Measurements from ENCODE around the gene RPL26. TPM values are rescaled to one million over a fixed set of nuclear protein-coding genes. Genes with fewer than 3 reads are reported as not detected.
A peak's percentile ranks its signal among the peaks of the same experiment; 100 is the strongest.

Gene RPL26
- total RNA-seq, 6 experiments from 2014 or later, result 1,301 to 1,432 (median 1,370) TPM

DNA sequence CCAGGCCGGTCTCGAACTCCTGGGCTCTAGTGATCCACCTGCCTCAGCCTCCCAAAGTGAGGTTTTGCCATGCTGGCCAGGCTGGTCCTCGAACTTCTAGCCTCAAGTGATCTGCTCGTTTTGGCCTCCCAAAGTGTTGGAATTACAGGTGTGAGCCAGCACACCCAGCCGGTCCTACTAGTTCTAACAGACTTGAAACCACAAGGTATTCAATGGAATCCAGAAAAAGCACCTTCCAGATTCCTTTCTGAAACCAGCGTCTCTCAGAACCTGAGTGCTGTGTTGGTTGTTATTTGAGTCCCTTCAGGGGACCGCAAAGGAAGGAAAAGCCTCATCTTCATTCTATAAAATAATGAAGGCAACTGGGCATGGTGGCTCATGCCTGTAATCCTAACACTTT is 10.6 kb downstream of the RPL26 start:
- Mint-ChIP-seq H3K4me3 (no peak overlapping the region), H3K9me3 (no peaks in the 10 kb centered on the region), H3K36me3 (ENCODE audit: low read depth) (peaks cover 21% of the 10 kb centered on the region), H3K4me1 (ENCODE audit: low read depth) (peaks cover 22% of the 10 kb centered on the region), H3K27ac (no peak overlapping the region), H3K27me3 (ENCODE audit: insufficient read depth) (peaks cover 1% of the 10 kb centered on the region; the same call in 1 of the 2 replicates)
- DNase-seq, result no peak
- TF ChIP-seq, protein P1, sequence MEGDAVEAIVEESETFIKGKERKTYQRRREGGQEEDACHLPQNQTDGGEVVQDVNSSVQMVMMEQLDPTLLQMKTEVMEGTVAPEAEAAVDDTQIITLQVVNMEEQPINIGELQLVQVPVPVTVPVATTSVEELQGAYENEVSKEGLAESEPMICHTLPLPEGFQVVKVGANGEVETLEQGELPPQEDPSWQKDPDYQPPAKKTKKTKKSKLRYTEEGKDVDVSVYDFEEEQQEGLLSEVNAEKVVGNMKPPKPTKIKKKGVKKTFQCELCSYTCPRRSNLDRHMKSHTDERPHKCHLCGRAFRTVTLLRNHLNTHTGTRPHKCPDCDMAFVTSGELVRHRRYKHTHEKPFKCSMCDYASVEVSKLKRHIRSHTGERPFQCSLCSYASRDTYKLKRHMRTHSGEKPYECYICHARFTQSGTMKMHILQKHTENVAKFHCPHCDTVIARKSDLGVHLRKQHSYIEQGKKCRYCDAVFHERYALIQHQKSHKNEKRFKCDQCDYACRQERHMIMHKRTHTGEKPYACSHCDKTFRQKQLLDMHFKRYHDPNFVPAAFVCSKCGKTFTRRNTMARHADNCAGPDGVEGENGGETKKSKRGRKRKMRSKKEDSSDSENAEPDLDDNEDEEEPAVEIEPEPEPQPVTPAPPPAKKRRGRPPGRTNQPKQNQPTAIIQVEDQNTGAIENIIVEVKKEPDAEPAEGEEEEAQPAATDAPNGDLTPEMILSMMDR (IDR thresholded peaks at IDR 0.05), result no peak

DNA sequence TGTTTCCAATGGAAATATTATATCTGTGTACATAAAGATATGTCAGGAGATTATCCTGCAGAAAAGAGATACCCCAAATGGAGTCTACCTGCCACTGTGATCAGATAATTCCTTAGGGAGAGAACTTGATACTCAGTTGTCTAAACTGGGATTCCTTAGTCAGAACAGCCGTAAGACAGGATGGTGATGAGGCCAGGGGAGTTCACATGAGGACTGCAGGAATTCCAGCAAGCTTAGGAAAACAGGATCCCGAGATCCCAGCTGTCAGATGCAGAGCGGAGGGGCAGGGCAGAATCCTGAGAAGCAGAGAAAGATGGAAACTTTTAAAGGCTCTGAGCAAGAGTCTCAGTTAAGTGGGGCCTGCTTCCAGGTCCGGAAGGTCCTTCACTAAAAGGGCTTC is 11.2 kb downstream of the RPL26 start:
- H3K9me3 Mint-ChIP-seq, result no peaks in the 10 kb centered on the region
- H3K4me1 Mint-ChIP-seq (ENCODE audit: low read depth), result peaks cover 17% of the 10 kb centered on the region
- H3K27me3 Mint-ChIP-seq (ENCODE audit: insufficient read depth), result peaks cover 1% of the 10 kb centered on the region; the same call in 1 of the 2 replicates
- DNase-seq, result no peak
- H3K36me3 Mint-ChIP-seq (ENCODE audit: low read depth), result peaks cover 17% of the 10 kb centered on the region
- no peak overlapping the region for H3K4me3 Mint-ChIP-seq
- H3K27ac Mint-ChIP-seq, result no peak overlapping the region
- TF ChIP-seq, protein P1 (IDR thresholded peaks at IDR 0.05), result no peak

DNA sequence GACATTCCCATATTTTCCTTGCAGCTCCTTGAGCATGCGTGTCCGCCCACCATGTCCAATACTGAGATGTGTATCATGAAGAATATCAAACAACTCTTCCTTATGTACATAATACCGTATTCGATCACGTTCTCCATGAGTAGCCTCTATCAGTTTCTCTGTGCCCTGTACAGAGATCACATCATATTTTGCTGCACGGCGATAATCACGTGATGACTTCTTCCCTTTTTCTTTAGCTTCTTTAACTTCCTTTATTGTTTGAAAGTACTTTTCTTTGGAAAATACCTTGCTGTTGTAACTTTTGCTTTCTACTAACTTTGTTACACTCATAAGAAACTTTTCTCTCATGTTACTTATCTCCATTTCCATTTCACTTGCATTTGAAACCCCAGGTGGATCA is 13.0 kb downstream of the RPL26 start:
- peaks cover 17% of the 10 kb centered on the region for H3K36me3 Mint-ChIP-seq (ENCODE audit: low read depth)
- no peaks in the 10 kb centered on the region for H3K9me3 Mint-ChIP-seq
- H3K4me1 Mint-ChIP-seq (ENCODE audit: low read depth), result peaks cover 19% of the 10 kb centered on the region
- H3K4me3 Mint-ChIP-seq, result no peak overlapping the region
- H3K27ac Mint-ChIP-seq, result no peak overlapping the region
- DNase-seq, result no peak
- TF ChIP-seq, protein P1 (IDR thresholded peaks at IDR 0.05), result no peak
- peaks cover 1% of the 10 kb centered on the region; the same call in 1 of the 2 replicates for H3K27me3 Mint-ChIP-seq (ENCODE audit: insufficient read depth)

DNA sequence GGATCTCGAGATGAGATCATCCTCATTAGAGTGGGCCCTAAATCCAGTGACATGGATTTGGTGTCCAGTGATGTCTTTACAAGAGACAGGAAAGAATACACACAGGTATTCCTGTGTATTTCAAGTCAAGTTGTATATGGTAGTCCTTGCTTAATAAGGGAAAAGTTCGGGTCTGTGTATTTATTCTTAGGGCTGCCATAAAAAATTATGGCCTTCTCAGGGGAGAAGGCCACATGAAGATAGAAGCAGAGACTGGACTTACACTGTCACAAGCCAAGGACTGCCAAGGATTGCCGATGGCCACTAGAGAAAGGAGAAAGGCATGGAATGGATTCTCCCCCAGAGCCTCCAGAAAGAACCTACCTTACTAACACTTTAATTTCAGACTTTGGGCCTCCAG is 14.8 kb downstream of the RPL26 start:
- DNase-seq, result no peak
- H3K27ac Mint-ChIP-seq, result no peak overlapping the region
- peaks cover 1% of the 10 kb centered on the region; the same call in 1 of the 2 replicates for H3K27me3 Mint-ChIP-seq (ENCODE audit: insufficient read depth)
- H3K36me3 Mint-ChIP-seq (ENCODE audit: low read depth), result peaks cover 17% of the 10 kb centered on the region
- no peaks in the 10 kb centered on the region for H3K9me3 Mint-ChIP-seq
- H3K4me3 Mint-ChIP-seq, result no peak overlapping the region
- H3K4me1 Mint-ChIP-seq (ENCODE audit: low read depth), result peaks cover 22% of the 10 kb centered on the region
- TF ChIP-seq, protein P1 (IDR thresholded peaks at IDR 0.05), result no peak

DNA sequence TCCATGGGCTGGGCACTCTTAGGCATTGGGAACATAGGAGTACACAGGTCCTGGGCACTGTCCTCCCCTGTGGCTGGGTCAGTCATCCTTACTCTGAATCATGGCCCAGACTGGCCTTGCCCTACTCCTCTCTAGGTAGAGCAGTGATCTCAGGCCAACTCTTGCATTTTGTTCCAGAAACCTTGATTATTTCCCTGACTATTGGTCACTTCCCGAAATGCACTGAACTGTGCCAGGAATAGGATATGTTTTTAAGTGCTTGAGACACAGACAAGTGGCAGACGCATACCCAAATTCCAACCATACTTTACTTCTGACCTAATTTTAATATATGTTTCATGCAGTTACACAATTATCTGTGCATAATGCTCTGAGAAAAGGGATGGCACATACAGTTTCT is 16.8 kb downstream of the RPL26 start:
- H3K27ac Mint-ChIP-seq, result peak overlapping the region; percentile 81
- DNase-seq, result peak; percentile 75
- no peaks in the 10 kb centered on the region for H3K27me3 Mint-ChIP-seq (ENCODE audit: insufficient read depth)
- H3K4me1 Mint-ChIP-seq (ENCODE audit: low read depth), result peaks cover 34% of the 10 kb centered on the region
- no peaks in the 10 kb centered on the region for H3K9me3 Mint-ChIP-seq
- peak overlapping the region; percentile 33; the same call in 1 of the 2 replicates for H3K4me3 Mint-ChIP-seq
- TF ChIP-seq, protein P1 (IDR thresholded peaks at IDR 0.05), result no peak
- H3K36me3 Mint-ChIP-seq (ENCODE audit: low read depth), result peaks cover 17% of the 10 kb centered on the region

DNA sequence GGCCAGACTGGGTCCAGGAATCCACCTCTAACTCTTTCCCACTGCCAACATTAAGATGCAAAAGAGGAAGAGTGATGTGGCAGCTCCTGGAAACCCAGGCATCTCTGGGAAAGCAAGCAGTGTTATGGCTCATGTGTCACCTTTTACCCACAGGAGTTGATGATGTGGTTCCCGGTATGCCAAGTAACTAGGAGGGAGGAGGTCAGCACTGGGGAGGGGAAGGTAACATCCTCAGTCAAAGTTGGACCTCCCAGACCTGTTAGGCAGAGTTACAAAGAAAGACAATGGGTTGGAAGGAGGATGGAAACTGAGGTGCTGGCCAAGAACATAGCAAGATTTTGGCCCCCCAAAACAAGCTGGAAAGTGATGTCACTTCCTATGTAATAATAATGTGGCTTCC is 17.9 kb downstream of the RPL26 start:
- TF ChIP-seq, protein P1 (IDR thresholded peaks at IDR 0.05), result no peak
- H3K27ac Mint-ChIP-seq, result peak overlapping the region; percentile 46
- H3K27me3 Mint-ChIP-seq (ENCODE audit: insufficient read depth), result no peaks in the 10 kb centered on the region
- peaks cover 45% of the 10 kb centered on the region for H3K4me1 Mint-ChIP-seq (ENCODE audit: low read depth)
- peak overlapping the region; percentile 15; the same call in 1 of the 2 replicates for H3K4me3 Mint-ChIP-seq
- H3K36me3 Mint-ChIP-seq (ENCODE audit: low read depth), result peaks cover 15% of the 10 kb centered on the region
- DNase-seq, result no peak
- no peaks in the 10 kb centered on the region for H3K9me3 Mint-ChIP-seq

Measured in HFFc6 (cell line).